Ishikawa (cell line): ENCODE measurements around the gene DSG2.

Source experiments
- NFIC ChIP-seq: IDR thresholded peaks from 2 replicates; pipeline ENCODE4 v1.6.1; 2012
- TAF1 ChIP-seq: IDR thresholded peaks from 2 replicates; pipeline ENCODE4 v1.6.1; 2012; ENCODE audit warnings: low read depth, mild to moderate bottlenecking
- USF1 ChIP-seq: IDR thresholded peaks from 2 replicates; pipeline ENCODE4 v1.6.1; 2012
- ZBTB7A ChIP-seq: IDR thresholded peaks from 2 replicates; pipeline ENCODE4 v1.6.1; 2012; ENCODE audit warnings: low read depth

The DSG2 gene

DNA sequence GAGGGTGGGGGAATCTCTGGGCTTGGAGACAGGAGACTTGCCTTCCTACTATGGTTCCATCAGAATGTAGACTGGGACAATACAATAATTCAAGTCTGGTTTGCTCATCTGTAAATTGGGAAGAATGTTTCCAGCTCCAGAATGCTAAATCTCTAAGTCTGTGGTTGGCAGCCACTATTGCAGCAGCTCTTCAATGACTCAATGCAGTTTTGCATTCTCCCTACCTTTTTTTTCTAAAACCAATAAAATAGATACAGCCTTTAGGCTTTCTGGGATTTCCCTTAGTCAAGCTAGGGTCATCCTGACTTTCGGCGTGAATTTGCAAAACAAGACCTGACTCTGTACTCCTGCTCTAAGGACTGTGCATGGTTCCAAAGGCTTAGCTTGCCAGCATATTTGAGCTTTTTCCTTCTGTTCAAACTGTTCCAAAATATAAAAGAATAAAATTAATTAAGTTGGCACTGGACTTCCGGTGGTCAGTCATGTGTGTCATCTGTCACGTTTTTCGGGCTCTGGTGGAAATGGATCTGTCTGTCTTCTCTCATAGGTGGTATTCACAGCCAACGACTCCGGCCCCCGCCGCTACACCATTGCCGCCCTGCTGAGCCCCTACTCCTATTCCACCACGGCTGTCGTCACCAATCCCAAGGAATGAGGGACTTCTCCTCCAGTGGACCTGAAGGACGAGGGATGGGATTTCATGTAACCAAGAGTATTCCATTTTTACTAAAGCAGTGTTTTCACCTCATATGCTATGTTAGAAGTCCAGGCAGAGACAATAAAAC lies 100.2 kb downstream of the DSG2 start:
- TF ChIP-seq USF1 (no peak), ZBTB7A (no peak), NFIC (no peak), TAF1 (no peak)
